Inflammatory macrophage treated with lipopolysaccharide for 4 hours (primary cell): ENCODE data around the gene DBH.

Source experiments
- DNase-seq: peaks from one replicate; pipeline ENCODE4 v3.0.0-alpha.2; 2020

The DBH gene

DNA sequence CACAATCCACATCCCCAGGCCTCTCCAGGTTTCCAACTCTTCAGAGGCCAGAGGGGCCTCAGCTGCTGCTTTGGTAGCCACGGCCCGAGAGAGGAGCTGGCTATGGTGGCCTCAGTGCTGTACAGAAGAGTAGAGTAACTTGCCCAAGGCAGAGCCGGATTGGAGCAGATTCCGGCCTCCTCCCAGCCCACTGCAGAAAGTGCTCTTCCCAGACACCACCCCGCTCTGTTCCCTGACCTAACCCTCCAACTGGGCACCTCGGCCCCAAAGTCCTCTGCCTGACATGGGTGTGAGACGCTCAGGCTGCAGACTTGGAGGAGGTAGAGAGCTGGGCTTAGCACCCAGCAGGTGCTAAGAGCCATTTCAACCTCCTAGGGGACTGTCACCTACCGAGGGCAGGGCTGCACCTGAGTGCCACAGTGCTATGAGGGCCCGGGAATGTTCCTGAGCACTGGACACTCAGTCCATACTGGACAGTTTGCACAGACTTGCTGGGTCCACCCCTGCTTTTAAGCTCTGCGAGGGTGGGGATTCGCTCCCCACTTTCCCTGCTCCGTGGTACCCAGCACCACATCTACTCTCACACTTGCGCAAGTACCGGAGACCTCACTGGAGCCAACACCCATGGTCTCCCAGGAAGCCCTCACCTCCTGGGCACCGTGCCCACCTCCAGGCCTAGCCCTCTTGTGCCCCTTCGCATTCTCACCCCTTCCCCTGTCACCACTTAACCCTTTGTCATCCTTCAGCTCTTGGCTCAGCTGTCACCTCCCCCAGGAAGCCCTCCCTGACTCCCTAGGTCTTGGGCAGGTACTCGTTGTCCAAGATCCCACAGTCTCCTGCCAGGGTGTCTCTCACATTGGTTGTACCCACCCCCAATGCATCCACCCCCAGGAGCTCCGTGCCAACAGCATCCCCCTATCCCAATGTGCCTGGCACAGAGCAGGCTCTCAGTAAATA is 49.8 kb downstream of the DBH start:
- no peak for DNase-seq

DNA sequence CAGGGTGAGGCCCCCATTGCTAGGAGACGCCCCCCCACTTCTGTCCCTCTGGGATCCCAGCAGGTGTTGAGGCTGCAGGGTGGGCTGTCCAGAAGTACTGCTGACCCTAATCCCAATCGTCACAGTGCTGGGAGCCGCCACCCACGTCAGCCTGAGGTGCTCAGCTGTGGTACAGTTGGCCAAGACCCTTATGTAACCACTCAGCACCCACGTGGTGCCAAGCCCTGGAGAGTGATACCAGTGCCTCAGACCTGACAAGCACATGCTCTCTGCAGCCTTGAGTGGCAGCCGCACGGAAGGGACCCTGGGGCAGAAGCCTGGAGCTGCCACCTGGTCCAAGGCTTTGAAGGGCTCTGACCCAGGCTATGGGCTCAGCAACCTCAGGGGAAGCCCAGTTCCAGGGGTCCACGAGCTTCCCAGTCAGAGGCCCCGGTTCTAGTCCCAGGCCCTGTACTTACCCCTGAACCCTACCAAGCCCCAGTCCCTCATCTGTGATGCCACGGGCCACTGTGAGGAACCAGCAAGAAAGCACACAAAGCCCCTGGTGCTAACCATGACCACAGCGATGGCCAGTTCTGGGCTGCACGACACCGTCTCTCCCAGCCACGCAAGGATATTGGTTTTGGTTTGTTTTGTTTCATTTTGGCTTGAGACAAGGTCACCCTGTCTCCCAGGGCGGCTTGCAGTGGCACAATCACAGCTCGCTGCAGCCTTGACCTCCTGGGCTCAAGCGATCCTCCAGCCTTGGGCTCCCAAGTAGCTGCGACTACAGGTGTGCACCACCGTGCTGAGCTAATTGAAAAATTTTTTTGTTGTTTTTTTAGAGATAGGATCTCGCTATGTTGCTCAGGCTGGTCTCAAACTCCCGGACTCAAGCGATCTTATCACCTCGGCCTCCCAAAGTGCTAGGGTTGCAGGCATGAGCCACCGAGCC is 50.7 kb downstream of the DBH start:
- DNase-seq = no peak

DNA sequence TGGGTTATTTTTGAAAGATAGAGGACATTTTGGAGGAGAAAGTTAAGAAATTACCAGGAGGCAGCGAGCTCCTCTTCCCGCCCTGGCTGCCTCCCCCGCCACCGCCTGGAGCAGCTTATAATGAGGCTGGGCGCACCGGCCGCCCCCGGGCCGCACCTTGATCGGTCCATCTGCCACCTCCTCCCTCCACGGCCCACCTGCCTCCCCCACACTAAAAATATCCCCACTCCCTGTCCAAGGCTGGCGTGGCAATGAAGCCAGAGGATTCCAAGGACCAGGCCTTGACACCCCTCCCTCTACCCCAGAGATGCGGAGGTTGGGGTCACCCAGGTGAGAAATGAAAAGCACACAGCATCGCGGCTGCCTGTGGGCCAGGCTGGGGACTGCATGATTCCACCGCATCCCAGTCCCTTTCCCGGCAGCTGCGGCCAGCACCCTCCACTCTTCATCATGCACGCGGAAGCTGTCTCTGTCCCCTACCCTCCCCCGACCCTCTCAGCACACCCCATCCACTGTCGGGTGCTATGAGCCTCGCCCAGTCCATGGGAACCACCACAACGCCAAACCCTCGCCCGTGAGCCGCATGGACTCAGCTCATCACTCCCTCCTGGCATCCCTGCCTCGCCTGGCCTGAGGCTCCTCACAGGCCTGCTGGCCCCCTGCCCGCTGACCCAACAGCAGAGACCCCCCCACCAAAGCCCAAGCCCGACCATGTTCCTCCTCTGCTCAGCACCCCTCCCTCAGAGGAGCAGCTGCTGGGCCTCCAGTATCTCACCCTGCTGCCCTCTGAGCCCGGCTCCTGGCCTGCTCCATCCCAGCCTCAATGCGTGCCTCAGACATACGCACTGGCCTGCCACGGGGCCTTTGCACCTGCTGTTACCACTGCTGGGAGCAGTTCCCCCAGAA is 51.9 kb downstream of the DBH start:
- DNase-seq = no peak

DNA sequence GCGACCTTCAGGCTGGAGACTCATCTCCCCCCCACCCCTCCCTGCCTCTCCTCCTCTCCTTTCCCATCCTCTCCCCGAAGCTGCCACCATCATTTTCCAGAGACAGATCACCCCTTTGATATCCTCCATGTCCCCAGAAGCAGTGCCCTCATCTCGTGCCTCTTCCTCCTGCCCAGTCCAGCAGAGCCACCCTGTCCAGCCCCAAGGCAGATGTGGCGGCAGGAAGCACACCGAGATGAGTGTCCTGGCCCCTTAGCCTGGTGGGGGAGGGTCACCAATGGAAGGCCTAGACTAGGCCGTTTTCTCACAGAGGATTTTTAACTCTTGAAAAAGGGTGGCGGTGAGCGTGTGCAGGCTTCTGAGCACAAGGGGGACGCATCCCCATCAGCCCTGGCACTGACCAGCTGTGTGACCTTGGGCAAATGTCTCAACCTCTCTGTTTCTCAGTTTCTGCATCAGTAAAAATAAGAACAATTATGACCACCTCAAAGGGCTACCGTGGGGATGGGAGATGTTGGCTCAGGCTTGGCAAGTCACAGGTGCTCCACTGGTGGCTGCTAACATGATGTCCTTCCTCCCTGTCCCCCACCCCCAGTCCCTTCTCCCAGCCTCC is 53.1 kb downstream of the DBH start:
- no peak for DNase-seq

DNA sequence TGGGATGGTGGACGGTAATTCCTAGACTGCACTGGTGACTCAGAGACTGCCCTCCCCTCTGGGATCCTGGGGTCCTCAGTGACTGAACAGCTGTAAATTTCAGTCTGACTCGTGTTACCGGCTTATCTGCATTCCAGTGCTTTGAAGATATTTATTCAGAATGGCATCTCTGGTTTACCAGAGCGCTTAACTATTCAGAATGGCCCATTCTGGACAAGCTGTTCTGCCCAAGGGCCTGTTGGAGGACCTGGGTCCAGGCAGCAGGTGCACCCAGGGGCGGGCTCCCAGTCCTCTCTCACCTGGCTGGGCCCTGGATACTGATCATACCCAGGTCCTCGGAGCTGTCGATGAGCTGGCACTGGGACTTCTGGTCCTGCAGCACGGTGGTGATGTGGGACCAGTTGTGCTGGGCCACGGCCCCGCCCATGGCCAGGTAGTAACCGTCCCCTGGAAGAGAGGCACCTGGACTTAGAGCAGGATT is 54.0 kb downstream of the DBH start:
- DNase-seq = no peak

DNA sequence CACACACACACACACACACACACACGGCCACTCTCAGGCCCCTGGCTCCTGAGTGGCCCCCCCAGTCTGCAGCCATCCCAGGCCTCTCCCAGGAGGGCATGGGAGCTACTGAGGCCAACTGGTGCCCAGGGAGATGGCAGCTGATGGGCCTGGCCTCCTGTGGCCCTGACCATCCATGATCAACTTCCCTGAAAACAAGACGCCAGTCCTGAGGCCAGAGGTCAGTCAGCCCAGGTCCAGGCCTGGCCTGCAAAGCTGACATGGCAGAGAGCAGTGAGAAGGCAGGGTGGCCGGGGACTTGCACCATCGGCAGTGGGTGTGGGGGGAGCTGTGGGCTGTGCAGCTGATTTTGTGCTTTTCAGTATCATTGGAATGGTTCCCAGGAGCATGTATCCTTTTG is 55.0 kb downstream of the DBH start:
- DNase-seq = no peak

DNA sequence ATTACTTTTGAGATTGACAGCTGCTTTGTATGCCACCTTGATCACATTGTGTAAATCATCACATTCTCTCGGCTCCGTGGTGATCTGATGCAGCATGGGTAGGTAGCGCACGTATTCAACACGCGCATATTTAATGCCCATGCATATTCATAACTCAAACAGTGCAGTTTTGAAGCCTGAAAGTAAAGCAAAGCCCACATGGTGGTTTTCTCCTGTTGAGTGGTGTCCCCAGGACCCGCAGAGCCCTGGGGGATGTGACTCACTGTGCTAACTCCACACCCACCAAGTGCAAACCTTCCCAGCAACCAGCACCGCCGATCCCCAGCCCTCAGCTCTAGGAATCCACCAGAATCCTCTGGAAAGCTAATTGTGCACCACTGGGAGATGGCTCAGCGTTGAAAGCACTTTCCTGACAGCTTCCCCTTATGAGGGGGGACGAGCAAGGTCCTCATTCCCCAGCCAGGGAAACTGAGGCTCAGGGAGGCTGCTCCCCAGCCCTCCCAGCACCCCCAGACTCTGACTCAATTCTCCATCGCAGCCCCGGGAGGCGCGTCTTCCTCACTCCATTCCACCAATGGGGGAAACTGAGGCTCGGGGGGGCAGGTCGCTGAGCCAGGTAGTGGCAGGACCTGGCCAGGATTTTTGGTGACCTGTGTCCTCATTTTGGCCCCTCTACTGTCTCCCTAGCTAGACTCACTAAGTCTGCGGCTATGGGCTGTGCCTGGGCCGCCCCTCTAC is 55.6 kb downstream of the DBH start:
- no peak for DNase-seq

DNA sequence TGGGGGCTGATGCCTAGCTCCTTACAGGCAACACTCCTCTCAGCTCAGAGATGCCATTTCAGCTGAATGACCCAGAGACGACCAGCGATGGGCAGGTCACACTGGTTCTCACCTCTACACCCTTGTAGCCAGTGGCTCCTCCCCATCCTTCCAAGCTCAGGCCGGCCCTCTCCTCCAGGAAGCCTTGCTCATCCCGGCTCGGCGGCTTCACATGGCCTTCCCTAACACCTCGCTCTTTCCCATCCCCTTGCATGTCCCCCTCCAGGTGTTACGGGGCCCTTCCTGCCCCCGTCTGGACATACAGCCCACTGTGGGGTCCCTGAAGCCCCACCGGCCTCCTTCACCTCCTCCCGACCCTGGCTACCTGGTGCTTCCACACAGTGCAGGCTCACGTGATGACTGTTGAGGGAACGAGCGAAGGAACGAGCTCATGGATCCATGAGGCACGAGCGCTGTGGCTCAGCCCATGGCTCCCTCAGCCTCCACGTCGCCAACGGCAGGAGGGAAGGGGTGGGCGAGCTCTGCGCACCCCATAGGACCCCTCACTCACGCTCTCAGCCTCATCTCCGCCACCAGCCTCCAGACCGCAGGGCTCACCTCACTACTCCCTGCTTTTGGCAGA is 56.3 kb downstream of the DBH start:
- no peak for DNase-seq

DNA sequence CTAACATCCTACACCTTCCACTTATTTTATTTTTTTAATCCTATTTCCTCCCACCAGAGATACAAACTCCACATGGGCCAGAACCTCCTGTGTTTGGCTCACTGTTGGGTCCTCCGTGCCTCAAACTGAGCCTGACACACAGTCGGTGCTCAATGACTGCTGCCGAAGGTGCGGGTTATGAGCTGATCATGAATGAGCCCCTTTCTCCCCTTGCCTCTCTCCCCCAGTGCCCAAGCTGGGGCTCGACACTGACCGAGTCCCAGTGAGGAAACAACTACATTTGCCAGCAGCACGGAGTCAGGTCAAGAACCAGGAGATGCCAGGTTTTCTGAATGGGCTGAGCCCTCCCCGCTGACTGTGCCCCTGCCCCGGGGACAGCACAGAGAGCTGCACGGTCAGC is 57.0 kb downstream of the DBH start:
- DNase-seq = no peak

DNA sequence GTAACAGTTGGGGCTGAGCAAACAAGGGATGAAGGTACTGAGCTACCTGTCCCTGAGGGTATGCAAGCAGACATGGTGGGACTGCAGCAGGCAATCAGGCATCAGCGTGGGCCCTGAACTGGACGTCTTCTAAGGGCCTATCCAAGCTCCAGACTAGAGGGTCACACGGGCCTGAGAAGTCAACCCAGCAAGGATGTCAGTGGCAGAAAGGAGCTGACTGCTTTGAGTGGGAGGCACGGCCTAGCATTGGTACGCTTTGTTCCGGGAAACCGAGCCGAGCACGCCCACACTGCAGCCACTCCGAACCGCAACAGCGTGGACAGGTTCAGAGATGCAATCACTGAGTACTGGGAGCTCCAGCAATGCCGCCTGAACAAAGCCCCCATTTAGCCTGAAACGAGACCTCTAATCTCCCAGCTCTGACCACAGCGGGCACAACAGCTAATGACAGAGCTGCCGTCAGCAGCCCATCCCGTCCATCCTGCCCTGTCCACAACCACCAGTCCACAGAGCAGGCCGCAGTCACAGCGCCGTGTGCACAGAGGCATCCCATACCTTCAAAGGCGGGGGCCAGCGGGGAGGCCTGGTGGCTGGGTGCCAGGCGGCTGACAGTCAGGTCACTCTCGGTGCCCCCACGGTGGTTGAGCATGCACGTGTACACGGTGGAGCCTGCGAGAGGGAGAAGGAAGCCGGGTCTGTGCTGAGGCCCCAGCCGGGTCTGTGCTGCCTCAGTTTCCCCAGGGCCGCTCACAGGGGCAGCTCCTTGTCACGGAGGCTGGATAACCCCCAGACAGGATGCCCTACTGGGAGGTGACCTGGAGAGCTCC is 57.8 kb downstream of the DBH start:
- DNase-seq = no peak

DNA sequence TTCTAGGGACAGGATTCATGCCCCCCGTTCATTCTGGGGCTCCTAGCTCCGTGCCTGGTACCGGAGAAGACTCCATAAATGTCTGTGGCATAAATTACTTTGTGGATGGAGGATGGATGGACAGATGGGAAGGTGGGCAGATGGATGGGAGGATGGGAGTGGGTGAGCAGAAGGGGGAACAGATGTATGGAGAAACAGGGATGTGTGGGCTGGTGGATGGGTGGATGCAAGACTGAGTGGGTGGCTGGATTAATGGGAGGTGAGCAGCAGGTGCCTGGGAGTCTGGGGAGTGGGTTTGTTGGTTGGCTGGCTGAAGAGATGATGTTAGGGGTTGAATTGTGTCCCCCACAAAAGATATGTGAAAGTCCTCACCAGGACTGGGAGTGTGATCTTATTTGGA is 58.5 kb downstream of the DBH start:
- DNase-seq = no peak

DNA sequence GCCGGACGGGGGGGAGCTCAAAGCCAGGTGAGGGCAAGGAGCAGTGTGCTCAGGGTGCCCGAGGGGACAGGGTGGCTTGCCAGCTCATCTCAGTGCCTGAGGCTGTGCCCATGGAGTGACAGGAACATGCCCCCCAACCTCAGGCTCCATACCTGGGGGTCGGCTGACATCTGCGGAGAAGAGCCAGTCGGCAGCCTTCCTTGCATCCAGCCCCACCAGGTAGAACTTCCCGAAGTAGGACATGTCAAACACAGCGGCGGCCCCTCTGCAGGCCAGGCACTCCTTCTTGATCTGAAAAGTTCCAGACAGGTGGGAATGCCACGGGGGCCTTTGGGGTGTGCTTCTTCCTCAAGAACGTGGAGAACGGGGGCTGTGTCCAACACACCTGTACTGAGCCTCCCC is 59.9 kb downstream of the DBH start:
- no peak for DNase-seq

DNA sequence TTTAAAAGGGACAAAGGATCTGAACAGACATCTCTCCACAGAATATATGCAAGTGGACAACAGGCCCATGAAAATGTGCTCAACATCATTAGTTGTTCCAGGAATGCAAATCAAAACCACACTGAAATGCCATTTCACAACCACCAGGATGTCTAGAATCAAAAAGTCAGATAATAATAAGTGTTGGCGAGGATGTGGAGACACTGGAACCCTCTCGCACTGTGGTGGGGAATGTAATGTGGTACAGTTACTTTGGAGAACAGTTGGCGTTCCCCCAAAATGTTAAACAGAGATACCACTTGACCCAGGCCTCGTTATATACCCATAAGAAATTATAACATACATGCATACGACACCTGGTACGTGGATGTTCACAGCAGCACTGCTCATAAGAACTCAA is 63.4 kb downstream of the DBH start:
- DNase-seq = no peak

DNA sequence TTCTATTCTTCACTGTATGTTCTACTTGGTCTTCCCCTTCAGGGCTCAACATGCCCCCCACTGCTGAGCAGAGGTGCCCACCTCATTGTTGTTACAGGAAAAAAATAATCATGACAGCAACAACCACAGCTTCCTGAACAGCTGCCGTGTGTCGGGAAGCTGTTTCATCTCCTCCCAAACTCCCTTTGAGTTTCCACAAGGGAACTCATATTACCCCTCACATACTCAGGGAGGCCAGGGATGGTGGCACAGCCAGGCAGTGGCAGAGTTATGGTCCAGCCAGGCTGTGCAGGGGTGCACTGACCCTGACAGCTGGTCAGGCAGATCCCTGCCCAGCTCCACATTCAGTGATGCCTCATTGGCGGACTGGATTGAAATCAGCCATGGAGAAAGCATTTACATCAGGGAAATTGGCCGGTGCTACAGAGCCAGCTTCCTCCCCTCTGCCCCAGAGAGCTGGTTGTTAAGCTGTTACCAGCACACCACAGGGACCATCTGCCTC is 64.7 kb downstream of the DBH start:
- DNase-seq = no peak

DNA sequence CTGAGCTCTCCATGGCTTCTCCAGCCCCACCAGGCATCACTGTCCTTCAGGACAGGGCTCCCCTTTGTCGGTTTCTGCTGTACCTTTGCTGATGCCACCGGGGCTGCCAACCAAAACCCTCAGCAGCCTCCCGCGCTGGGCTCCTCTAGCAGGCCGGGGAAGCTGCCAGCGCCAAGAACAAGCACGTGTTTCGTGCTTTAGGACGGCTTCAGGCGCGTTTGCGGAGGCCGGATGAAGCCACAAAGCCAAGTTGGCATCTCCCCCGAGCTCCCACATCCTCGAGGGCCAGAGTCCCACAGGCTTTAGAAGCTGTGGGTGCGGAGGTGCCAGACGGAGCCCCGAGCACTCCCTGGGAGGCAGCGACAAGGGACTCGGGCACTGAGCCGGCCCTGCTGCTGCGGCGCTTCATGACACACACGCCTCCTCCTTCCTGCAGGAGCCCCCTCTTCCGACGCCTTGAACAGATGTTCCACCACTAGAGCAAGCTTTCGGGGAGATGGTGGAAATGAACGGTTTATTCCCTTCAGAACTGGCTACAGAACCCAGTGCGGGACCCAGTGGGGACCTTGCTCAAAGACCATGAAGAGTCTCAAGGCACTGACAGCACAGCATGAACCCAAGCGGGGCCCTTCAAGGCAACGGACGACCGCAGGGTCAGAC is 65.3 kb downstream of the DBH start:
- DNase-seq = no peak

DNA sequence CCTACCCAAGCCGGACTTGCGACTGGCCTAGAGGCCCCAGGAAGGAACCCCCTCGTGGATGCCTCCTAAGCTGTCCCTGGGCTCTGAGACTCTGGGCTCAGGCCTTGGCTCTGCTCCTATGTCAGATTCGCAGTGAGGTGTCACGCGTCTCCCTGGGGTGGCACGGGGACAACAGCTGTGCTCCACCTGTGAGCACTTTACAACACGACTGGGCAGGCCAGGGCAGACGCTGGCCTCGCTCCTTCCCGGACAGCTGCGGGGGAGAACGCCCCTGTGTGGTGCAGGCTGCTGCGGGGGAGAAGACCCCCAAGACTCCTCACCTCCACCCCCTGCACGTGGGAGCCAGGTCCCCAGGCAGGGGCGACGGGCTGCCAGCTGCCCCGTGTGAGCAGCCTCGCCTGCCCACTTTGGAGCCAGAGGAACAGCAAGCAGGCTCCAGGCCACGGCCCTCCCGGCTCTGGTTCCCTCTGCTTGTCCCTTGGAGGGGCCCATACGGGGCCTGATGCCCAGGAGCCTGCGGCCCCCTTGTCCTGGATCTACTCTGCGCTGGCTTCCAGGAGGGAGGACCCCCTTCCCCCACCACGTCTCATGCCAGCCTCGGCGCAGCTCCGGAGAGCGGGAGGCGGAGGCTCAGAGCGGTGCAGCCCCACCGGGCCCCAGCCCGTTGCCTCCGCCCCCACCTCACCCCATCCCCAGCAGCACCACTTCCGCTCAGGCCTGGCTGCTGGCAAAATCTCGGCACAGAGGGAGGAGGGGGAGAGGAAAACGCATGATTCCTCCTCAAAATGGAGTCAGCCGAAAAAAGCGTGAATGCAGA is 66.0 kb downstream of the DBH start:
- DNase-seq = no peak

DNA sequence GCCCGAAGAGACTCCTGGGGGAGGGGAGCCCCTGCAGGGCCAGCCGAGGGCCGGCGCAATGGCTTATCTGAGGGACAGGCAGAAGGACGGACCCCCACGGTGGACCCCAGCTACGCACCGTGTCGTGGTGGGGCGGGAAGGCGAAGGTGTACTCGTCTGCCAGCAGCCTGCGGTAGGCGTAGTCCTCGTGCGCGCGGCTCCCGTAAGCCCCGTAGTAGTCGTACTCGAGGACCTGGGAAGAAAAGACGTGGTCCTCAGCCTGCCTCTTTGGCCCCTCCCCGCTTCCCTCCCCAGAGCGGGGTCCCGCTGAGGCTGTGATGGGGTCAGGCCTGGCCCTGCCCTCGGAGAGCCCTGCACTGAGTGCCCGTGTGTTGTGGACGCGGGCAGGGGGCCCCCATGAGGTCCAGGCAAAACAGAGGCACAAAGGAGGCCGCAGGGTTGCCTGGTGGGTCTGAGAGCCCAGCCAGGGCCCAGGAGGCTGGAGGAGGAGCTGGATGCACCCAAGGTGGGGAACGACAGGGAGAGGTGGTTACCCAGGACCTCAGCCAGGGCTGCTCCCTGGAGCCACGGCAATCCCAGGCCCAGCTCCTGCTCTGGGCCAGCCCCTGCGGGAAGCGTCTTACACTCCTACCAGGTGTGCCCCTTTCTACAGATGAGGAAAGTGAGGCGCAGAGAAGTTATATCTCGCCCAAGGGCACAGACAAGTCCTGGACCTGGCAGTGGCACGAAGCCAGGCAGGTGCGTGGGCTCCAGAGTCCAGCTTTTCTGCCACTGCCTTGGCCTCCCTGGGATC is 66.8 kb downstream of the DBH start:
- no peak for DNase-seq
